Caco-2 (cell line): ENCODE results near the gene SLC26A9. TPM values are rescaled to one million over a fixed set of nuclear protein-coding genes. Genes with fewer than 3 reads are reported as not detected.
"Not testable (repeated sequence)": the region's sequence is repeated elsewhere in the genome, so short reads cannot be mapped to it uniquely, and the experiment has no call there.

ENCODE experiments used
- BruUV-seq: library from RNA; stranded (reverse); fragments of 400-500 nt; replicated peaks from 2 replicates; lab custom pipeline; 2021; lab: Mats Ljungman, UMichigan
- CTCF ChIA-PET: fragments of 300-600 bp; sonication (Branson Sonifier 250); formaldehyde crosslinking; loops from one replicate; lab custom pipeline; 2022; ENCODE audit warnings: antibody characterized with exemption; lab: Charles Lee
- POLR2A ChIA-PET: fragments of 300-600 bp; sonication (Branson Sonifier 250); formaldehyde crosslinking; loops from one replicate; lab custom pipeline; 2022; ENCODE audit warnings: antibody characterized with exemption; lab: Charles Lee
- DNase-seq, 2 experiments: peaks; one replicate each; pipeline versions ENCODE4 v3.0.0 to v3.0.0-alpha.2; 2020 to 2022
- H3K27me3 ChIP-seq: replicated peaks from 2 replicates; pipeline ENCODE4 v1.6.0; 2011; ENCODE audit warnings: low read length; ENCODE audit not compliant: control insufficient read depth, insufficient read depth
- H3K36me3 ChIP-seq: 2 replicates; pipeline ENCODE4 v1.5.1; 2011; ENCODE audit warnings: low read length; ENCODE audit not compliant: control insufficient read depth, insufficient read depth
- H3K4me1 ChIP-seq: fragments of 250-450 bp; sonication (Bioruptor Pico); 2 replicates; pipeline ENCODE4 v1.5.1; 2020; ENCODE audit warnings: mild to moderate bottlenecking
- H3K4me3 ChIP-seq: 2 replicates; pipeline ENCODE4 v1.5.1; 2011; ENCODE audit warnings: low read depth, mild to moderate bottlenecking, control low read depth, low read length
- H3K9me3 ChIP-seq: fragments of 250-450 bp; sonication (Bioruptor Pico); 2 replicates; pipeline ENCODE4 v1.5.1; 2020; ENCODE audit warnings: mild to moderate bottlenecking, moderate library complexity
- H3K27ac Mint-ChIP-seq: one replicate; pipeline ENCODE4 v1.8.0; 2022; ENCODE audit warnings: mixed read lengths; ENCODE audit not compliant: unreplicated experiment
- H3K27me3 Mint-ChIP-seq: one replicate; pipeline ENCODE4 v1.8.0; 2022; ENCODE audit warnings: mixed read lengths; ENCODE audit not compliant: insufficient read depth, unreplicated experiment
- H3K36me3 Mint-ChIP-seq: one replicate; pipeline ENCODE4 v1.8.0; 2022; ENCODE audit warnings: mild to moderate bottlenecking, mixed read lengths; ENCODE audit not compliant: insufficient read depth, unreplicated experiment
- H3K4me1 Mint-ChIP-seq: one replicate; pipeline ENCODE4 v1.8.0; 2022; ENCODE audit warnings: low read depth, mixed read lengths; ENCODE audit not compliant: unreplicated experiment
- H3K4me3 Mint-ChIP-seq: one replicate; pipeline ENCODE4 v1.8.0; 2022; ENCODE audit warnings: mild to moderate bottlenecking, moderate library complexity, mixed read lengths; ENCODE audit not compliant: unreplicated experiment
- H3K9me3 Mint-ChIP-seq: one replicate; pipeline ENCODE4 v1.8.0; 2022; ENCODE audit warnings: mixed read lengths; ENCODE audit not compliant: unreplicated experiment
- intact Hi-C: fragments of 100-400 bp; cut with micrococcal nuclease; formaldehyde crosslinking; loops from one replicate; pipeline ENCODE4 v1.10.0; 2022; ENCODE audit not compliant: unreplicated experiment
- total RNA-seq: library from RNA; stranded (reverse); gene quantifications from 2 replicates; pipeline ENCODE4 v1.2.3, GENCODE V29; 2022
- TF ChIP-seq, protein P1 (sequence below), 2 experiments: fragments of 200-600 bp in 1 of 2; IDR thresholded peaks; 1 replicate in 1 of 2; 2 replicates in 1 of 2; pipeline versions ENCODE4 v1.5.1 to v1.8.0; 2011 to 2022; ENCODE audit warnings: antibody characterized with exemption in 1 of 2, control low read depth in 1 of 2, inconsistent platforms in 1 of 2, low read depth in 1 of 2, low read length in 1 of 2, mild to moderate bottlenecking in 1 of 2, moderate library complexity in 1 of 2; ENCODE audit not compliant: insufficient read depth in 1 of 2, severe bottlenecking in 1 of 2, unreplicated experiment in 1 of 2

SLC26A9 gene
- total RNA-seq, 1 experiment from 2014 or later: not detected

- intact Hi-C loops: no loop called here
- H3K36me3 Mint-ChIP-seq: no peaks in the 10 kb centered on the region
- Histone ChIP-seq H3K4me1 (no peaks in the 10 kb centered on the region), H3K36me3 (no peaks in the 10 kb centered on the region), H3K4me3 (no peak overlapping the region), H3K27me3 (no peaks in the 10 kb centered on the region), H3K9me3 (peaks cover 11% of the 10 kb centered on the region; the same call in 1 of the 2 replicates)
- no peaks in the 10 kb centered on the region for H3K4me1 Mint-ChIP-seq
- TF ChIP-seq, protein P1, sequence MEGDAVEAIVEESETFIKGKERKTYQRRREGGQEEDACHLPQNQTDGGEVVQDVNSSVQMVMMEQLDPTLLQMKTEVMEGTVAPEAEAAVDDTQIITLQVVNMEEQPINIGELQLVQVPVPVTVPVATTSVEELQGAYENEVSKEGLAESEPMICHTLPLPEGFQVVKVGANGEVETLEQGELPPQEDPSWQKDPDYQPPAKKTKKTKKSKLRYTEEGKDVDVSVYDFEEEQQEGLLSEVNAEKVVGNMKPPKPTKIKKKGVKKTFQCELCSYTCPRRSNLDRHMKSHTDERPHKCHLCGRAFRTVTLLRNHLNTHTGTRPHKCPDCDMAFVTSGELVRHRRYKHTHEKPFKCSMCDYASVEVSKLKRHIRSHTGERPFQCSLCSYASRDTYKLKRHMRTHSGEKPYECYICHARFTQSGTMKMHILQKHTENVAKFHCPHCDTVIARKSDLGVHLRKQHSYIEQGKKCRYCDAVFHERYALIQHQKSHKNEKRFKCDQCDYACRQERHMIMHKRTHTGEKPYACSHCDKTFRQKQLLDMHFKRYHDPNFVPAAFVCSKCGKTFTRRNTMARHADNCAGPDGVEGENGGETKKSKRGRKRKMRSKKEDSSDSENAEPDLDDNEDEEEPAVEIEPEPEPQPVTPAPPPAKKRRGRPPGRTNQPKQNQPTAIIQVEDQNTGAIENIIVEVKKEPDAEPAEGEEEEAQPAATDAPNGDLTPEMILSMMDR (IDR thresholded peaks at IDR 0.05; ENCODE audit: insufficient read depth in 1 of 2, low read depth in 1 of 2, low read length in 1 of 2, severe bottlenecking in 1 of 2, unreplicated experiment in 1 of 2): no peak
- peaks cover 5% of the 10 kb centered on the region for H3K27me3 Mint-ChIP-seq
- POLR2A ChIA-PET: no interaction called here
- CTCF ChIA-PET: no interaction called here
- peaks cover 10% of the 10 kb centered on the region for H3K9me3 Mint-ChIP-seq
- no peak overlapping the region for H3K27ac Mint-ChIP-seq
- BruUV-seq: no TSS peak
- no peak for DNase-seq
- H3K4me3 Mint-ChIP-seq: no peak overlapping the region
Observed at GRCh38 chr1:205878026-205878425, 65.2 kb downstream of the SLC26A9 start.

- H3K4me3 Mint-ChIP-seq, H3K9me3 Mint-ChIP-seq, DNase-seq, POLR2A ChIA-PET, H3K36me3 Mint-ChIP-seq, CTCF ChIA-PET, H3K4me3 ChIP-seq, H3K27ac Mint-ChIP-seq, BruUV-seq, intact Hi-C loops, H3K4me1 Mint-ChIP-seq, H3K27me3 Mint-ChIP-seq, H3K27me3 ChIP-seq, H3K4me1 ChIP-seq, H3K9me3 ChIP-seq, H3K36me3 ChIP-seq: not testable (repeated sequence)
Observed at GRCh38 chr1:205873148-205873547, 70.1 kb downstream of the SLC26A9 start.

- no peaks in the 10 kb centered on the region for H3K36me3 ChIP-seq
- TF ChIP-seq, protein P1 (IDR thresholded peaks at IDR 0.05; ENCODE audit: insufficient read depth in 1 of 2, low read depth in 1 of 2, low read length in 1 of 2, severe bottlenecking in 1 of 2, unreplicated experiment in 1 of 2): no peak
- Mint-ChIP-seq H3K4me1 (no peaks in the 10 kb centered on the region), H3K4me3 (no peak overlapping the region), H3K9me3 (no peaks in the 10 kb centered on the region), H3K27ac (no peak overlapping the region), H3K36me3 (no peaks in the 10 kb centered on the region), H3K27me3 (peaks cover 3% of the 10 kb centered on the region)
- no peaks in the 10 kb centered on the region for H3K27me3 ChIP-seq
- intact Hi-C loops: no loop called here
- POLR2A ChIA-PET: no interaction called here
- no peak for DNase-seq
- no peaks in the 10 kb centered on the region for H3K9me3 ChIP-seq
- no TSS peak for BruUV-seq
- H3K4me3 ChIP-seq: no peak overlapping the region
- CTCF ChIA-PET: no interaction called here
- no peaks in the 10 kb centered on the region for H3K4me1 ChIP-seq
Observed at GRCh38 chr1:205870236-205870635, 73.0 kb downstream of the SLC26A9 start.

Other genes starting within 250 kb of the SLC26A9 start
- 205 and 215 TPM in 2 replicates for gene NUCKS1, start 193.3 kb downstream of the SLC26A9 start, total RNA-seq
- gene RAB29, start 168.0 kb downstream of the SLC26A9 start, total RNA-seq: 11.0 and 11.9 TPM in 2 replicates
- 10.8 and 12.5 TPM in 2 replicates for gene SLC41A1, start 130.3 kb downstream of the SLC26A9 start, total RNA-seq
- gene PM20D1, start 93.3 kb downstream of the SLC26A9 start, total RNA-seq: 0.21 TPM in 1 of 2 replicates, not detected in the other
- gene RAB7B, start 59.9 kb upstream of the SLC26A9 start, total RNA-seq: not detected in 2 replicates
- gene CTSE, start 80.4 kb upstream of the SLC26A9 start, total RNA-seq: 0.23 and 0.48 TPM in 2 replicates
- not detected in 2 replicates for gene RHEX, start 109.7 kb upstream of the SLC26A9 start, total RNA-seq
- not detected in 2 replicates for gene AVPR1B, start 173.9 kb upstream of the SLC26A9 start, total RNA-seq